Measurements from ENCODE around the gene RCBTB2.
"Not testable (repeated sequence)": the region's sequence is repeated elsewhere in the genome, so short reads cannot be mapped to it uniquely, and the experiment has no call there.

Gene RCBTB2
- 109 to 112 reads per million in 2 donors for total RNA-seq

GRCh38 chr13:48532506-48533499 is at the start of gene RCBTB2:
RCBTB2 (minus strand) TSS chr13:48533080; CDS start chr13:48521939, 11,141 bp downstream.
- peak; percentile 97 for DNase-seq

DNA sequence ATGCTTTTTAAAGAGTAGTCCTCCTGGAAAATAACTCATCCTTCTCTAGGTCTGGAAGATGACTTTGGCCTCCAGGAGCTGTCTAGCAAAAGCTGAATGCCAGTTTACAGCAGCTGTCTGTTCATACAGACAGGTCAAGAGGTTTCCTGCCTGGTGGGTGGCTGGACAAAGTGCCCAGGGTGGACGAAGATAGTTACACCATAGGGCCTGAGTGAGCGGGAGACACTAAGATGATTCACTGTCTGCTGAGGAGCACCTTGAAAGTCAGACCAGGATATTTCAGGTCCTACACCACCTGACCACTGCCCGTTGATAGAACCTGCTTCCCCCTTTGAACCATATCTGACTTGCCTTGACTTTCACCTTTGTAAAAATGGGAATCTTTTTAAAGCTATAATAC is 49.2 kb upstream of the RCBTB2 start:
- no peak for DNase-seq

DNA sequence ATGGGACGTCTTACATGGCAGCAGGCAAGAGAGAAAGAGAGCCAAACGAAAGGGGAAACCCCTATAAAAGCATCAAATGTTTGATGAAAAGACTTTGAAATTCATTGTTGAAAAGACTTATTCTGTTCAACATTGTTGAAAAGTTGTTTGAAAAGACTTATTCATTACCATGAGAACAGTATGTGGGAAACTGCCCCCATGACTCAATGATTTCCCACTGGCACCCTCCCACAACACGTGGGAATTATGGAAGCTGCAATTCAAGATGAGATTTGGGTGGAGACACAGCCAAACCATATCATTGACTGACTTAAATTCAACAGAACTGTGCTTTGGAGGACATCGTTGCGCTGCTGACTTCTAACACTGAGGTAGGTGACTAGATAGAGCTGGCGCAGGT is 48.0 kb upstream of the RCBTB2 start:
- no peak for DNase-seq

DNA sequence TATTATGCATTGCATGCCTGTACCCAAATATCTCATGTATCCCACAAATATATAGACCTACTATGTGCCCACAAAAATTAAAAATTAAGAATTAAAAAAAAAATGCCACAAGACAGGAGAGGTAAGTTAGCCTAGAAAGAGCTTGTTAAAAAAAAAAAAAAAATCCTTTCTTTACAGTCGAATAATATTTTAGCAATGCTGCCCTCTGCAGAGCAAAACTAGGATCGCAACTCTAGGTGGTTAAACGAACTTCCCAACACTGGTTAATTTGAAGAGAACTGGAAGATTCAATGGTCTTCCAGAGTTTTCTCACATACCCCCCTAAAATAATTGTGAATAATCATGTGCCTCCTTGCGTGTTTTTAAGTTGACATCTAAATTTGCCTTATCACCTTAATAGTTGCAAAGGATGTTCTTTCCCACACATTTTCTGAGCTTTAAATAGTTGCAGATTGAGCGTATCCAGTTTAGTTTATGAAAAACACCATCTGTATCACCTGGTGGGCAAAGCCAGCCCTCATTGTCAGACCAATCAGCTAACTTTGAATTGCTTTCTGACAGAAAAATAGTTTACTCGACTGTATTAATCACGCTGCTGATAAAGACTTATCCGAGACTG is 47.4 kb upstream of the RCBTB2 start:
- no peak for DNase-seq

DNA sequence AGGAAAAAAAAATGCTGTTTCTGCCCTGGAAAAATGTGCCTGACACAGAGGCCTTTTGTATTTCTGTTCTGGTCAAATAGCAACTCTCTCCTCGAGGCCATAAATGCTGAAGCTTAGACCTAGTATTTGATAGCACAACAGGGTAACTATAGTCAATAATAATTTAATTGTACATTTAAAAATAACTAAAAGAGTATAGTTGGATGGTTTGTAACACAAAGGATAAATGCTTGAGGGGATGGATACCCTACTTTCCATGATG is 47.0 kb upstream of the RCBTB2 start:
- not testable (repeated sequence) for DNase-seq

- DNase-seq: no peak
Measured at GRCh38 chr13:48579165-48579918, 46.5 kb upstream of the RCBTB2 start.

DNA sequence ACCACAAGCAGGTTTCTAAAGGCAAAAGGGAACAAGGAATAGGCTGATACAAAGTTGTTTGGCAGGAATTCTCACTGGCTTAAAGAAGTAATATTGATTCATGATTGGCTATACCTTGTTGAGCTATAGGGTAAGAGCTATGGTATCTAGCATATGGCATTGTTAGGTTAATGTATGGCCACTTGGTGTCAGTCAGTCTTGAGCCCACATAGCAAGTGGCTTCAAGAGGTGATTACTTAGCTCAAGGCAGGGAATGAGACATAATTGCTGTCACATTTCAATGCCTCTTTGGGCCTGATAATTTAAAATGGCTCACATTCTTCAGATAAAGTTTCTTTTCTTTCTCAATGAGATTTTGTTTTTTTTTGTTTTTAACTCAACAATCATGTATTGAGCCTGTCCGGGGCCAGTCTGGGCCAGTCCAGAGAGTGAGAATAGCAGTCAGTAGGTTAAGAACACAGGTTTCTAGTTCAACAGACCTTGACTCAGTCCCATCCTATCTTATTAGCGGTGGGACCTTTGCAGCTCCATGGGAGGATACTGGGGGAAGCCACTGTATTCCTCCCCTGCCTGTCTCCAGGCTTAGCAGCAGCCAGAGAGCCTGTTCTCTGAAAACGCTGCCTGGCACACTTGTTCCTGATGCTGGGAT is 45.8 kb upstream of the RCBTB2 start:
- DNase-seq: no peak

GRCh38 chr13:48576448-48577010 is 43.6 kb upstream of the RCBTB2 start:
- DNase-seq: no peak

- DNase-seq: no peak
Measured at GRCh38 chr13:48575031-48575430, 42.2 kb upstream of the RCBTB2 start.

- DNase-seq: no peak
Measured at GRCh38 chr13:48574041-48574796, 41.3 kb upstream of the RCBTB2 start.

DNA sequence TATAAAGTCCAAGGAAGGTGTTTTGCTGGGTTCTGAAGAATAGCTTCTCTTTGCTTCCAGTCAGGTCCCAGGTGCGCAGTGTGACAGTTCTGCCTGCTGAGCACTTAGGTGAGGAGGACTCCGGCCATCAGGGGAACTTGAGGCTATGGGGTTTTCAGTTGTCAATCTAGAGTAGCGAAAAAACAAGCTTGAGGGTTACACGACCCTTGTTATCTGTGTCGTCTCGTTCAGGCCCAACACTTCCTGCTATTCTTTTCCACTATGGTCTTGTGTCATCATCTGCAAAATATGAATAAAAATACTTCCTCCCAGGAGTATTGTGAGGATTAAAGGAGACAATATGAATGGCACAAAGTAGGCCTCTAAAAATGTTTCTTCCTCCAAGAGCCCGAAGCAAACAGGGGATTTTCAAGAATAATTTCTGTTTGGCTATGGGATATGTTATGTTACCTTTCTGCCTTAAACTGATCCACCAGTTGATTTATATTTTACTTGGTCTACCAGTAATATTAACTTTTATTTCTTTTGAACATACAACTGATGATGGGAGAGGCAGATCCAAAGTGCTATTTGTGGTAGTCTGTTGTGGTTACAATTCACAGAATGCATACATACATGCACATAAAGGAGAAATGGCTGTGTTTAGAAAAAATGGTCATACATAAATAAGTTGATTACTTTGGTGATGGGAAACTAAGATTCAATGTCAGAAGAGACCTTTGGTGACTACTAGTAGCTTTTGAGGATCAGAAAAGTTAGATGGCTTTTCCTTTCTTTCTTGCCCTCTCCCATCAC is 40.5 kb upstream of the RCBTB2 start:
- no peak for DNase-seq

DNA sequence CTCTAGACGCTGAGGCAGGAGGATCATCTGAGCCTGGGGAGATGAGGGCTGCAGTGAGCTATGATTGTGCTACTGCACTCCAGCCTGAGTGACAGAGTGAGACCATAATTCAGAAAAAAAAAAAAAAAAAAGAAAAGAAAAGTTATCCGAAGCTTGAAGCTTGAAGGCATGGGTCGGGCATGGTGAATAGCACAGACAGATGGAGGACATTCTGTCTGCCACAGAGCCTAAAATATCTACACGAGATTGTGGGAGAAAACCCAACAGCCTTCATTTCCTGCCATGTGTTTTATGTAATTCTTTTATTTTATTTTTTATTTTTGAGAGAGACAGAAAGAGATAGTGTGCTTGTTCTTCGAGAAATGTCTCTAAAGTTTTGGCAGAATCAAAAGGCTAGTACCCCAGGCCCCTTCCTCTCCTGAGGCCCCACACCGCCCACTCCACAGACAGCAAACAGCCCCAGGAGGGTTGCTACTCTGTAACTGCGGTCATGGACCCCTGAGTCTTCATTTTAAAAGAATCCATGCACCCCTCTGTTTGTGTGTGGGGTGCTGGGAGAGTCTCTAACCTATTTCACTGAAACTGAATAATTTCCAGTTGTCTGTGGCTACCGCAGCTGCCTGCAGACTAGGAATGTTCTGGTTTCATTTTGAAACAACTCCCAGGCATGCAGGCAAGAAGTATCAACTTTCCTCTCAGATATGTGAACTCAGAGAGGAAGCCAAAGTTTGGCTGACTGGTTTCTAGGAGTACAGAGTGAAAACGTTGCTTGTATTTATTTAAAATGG is 38.4 kb upstream of the RCBTB2 start:
- DNase-seq: no peak

DNA sequence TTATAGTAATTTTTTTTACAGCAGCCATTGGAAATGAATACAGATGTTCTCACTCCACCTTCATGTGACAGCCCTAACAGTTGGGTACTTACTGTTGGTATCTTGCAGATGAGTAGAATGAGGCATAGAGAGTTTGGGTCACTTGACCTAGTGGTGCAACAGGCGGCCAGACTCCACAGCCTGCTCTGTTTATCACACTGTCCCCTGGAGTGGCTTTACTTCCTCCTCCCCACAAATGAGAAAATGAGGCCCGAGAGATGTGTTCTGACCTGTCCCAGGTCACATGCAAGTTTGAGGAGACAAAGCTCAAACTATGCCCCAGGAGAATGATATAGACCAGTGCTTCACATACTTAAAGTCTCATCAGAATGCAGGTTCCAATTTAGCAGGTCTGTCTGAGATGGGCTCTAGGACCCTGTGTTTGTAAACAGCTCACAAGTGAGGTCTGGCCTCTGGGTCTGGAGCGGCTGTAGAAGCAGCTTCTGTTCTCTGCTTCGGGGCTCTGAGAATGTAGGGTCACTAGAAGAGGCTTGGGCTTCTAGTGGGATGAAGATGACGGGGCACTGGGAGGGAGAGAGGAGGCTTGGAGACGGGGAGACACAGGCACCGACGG is 37.4 kb upstream of the RCBTB2 start:
- DNase-seq: no peak

DNA sequence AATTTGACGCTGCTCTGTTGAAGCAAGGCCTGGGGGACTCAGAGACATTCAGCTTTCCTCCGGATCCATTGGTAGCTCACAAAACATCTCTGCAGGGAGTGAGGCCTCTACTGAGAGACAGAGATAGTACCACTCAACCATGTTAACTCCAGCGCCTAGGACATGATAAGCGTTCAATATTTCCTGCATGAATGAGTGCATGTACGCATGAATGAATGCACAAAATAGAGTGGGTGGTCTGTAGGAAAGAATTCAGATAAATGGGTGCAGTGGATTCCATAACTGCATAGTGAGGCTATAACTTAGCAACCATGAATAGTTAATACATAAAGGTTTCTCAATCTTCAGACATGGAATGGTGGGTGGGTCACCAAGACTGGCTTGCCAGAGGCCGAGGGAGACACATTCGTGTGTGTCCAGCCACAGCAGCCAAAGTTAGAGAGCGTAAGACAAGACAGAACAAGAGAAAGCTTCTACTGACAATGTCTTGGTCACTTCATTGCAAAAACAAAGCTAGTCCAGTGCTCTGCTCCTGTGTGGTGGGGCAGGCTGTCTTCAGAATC is 36.3 kb upstream of the RCBTB2 start:
- DNase-seq: no peak

DNA sequence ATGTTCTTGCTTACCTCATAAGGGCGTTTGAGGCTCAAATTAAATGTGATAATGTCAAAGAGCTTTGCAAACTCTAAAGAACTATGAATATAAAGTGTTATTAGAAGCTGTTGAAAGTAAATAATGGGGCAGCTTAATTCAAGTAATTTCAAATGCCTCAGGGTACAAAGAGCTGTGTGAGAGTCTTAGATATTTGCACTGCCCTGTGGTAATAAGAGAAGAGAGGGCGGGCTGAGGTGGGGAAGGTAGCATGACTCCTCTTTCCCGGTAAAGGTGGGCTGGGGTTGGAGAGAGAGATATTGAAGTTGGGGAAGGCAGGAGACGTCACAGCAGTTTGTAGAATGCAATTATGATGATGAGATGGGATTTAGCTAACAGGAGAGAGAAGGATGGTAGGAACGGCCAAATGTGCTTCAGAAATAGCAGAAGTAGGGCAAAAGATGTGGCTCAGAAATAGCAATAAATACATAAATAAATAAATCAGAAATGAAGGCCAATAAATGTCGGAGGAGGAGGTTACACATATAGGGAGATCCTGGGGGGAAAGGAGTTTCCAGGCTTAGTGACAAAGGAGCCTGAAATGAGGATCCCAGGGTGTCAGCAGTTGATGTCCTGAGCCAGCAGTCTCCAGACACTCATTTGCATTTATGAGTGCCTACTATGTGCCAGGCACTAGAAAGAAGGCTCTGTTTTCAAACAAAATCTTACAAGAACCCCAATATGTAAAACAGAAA is 35.7 kb upstream of the RCBTB2 start:
- no peak for DNase-seq

- DNase-seq: no peak
Measured at GRCh38 chr13:48567515-48568369, 34.9 kb upstream of the RCBTB2 start.

DNA sequence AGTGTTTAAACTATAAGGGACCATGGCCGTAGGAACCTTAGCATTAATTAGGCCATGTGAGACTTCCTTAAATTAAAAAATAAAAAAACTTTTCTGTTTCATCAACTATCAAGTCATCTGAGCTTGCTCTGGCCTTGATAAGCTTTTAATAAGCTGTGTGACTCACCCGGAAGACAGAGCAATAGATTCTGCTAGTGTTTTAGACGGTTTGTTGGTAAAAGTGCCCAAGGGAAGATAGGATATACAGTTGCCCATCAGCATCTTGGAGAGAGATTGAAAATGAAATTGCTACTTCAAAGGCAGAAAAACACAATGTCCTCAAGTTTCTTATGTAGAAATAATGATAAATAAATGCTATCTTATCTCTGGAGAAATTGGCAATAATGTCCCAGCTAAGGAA is 31.2 kb upstream of the RCBTB2 start:
- DNase-seq: no peak

DNA sequence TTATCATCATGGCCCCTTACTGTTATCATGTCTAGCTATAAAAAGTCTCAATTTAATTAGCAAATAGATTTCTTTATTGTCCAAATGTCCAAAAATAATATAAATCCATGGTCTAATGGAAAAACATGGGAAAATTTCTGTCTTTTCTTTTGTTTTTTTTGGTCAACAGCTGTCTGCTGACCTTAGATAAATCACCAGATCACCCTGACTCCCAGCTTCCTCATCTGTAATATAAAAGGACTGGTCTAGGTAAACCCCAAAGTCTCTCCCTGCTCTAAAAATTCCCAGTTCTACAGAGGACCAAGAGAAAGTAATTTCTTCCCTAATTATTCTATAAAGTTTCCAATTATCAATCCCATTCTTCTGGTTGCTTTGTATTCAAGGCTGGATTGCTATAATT is 30.7 kb upstream of the RCBTB2 start:
- no peak for DNase-seq
